ENCODE measurements around the gene TAF10. TPM values are rescaled to one million over a fixed set of nuclear protein-coding genes. Genes with fewer than 3 reads are reported as not detected.

The TAF10 gene
- total and polyA plus RNA-seq, 2 of the 13 experiments (the other 11 are each of a cell fraction or from before 2014, with no cell fraction given): 71.3 to 134 TPM

- TF ChIP-seq ZNF746 (CRISPR knock-in tag; IDR thresholded peaks at IDR 0.05) (no peak), DNMT3B (CRISPR knock-in tag; conservative IDR thresholded peaks at IDR 0.05) (no peak), CCAR2 (optimal IDR thresholded peaks at IDR 0.05; ENCODE audit: low read depth, low read length) (no peak), NPAS2 (CRISPR knock-in tag; IDR thresholded peaks at IDR 0.05; ENCODE audit: borderline replicate concordance) (no peak), ZNF30 (CRISPR knock-in tag; IDR thresholded peaks at IDR 0.05) (no peak), HOXA7 (CRISPR knock-in tag; IDR thresholded peaks at IDR 0.05) (no peak), CREM (IDR thresholded peaks at IDR 0.05) (peak; percentile 96), CREM (CRISPR knock-in tag; IDR thresholded peaks at IDR 0.05) (peak; percentile 52; the same call in 1 of the 2 replicates), BRCA1 (CRISPR knock-in tag; IDR thresholded peaks at IDR 0.05) (no peak), ZNF75D (CRISPR knock-in tag; IDR thresholded peaks at IDR 0.05; ENCODE audit: borderline replicate concordance) (no peak), FUBP1 (CRISPR knock-in tag; IDR thresholded peaks at IDR 0.05; ENCODE audit: borderline replicate concordance) (no peak), MEIS1 (CRISPR knock-in tag; IDR thresholded peaks at IDR 0.05; ENCODE audit: borderline replicate concordance) (no peak), TCF12 (IDR thresholded peaks at IDR 0.05) (no peak), TCF12 (CRISPR knock-in tag; IDR thresholded peaks at IDR 0.05) (no peak), KAT7 (CRISPR knock-in tag; IDR thresholded peaks at IDR 0.05; ENCODE audit: borderline replicate concordance) (peak; percentile 62; the same call in 1 of the 2 replicates), TGIF2 (CRISPR knock-in tag; IDR thresholded peaks at IDR 0.05) (no peak), ZNF616 (CRISPR knock-in tag; IDR thresholded peaks at IDR 0.05; ENCODE audit: low read depth) (no peak), EZH2 (conservative IDR thresholded peaks at IDR 0.05; ENCODE audit: low read depth, low read length) (no peak), MAFF (IDR thresholded peaks at IDR 0.05; ENCODE audit: low read depth, low read length) (no peak), MED8 (CRISPR knock-in tag; IDR thresholded peaks at IDR 0.05; ENCODE audit: insufficient replicate concordance) (no peak), ZSCAN5A (CRISPR knock-in tag; IDR thresholded peaks at IDR 0.05; ENCODE audit: borderline replicate concordance) (no peak), ZNF790 (CRISPR knock-in tag; IDR thresholded peaks at IDR 0.05; ENCODE audit: borderline replicate concordance) (no peak), ZNF670 (CRISPR knock-in tag; IDR thresholded peaks at IDR 0.05; ENCODE audit: borderline replicate concordance) (no peak), CERS6 (CRISPR knock-in tag; IDR thresholded peaks at IDR 0.05) (no peak), NR3C1 (CRISPR knock-in tag; IDR thresholded peaks at IDR 0.05) (no peak), NR0B2 (CRISPR knock-in tag; IDR thresholded peaks at IDR 0.05) (no peak), ZNF709 (CRISPR knock-in tag; IDR thresholded peaks at IDR 0.05) (no peak), CENPX (CRISPR knock-in tag; IDR thresholded peaks at IDR 0.05) (no peak)
These were observed 7.2 kb upstream of the TAF10 start, which contains the start of gene TPP1 (continued) for GRCh38 chr11:6619004-6619745.

Data from HepG2 (cell line).